Activated T-cell treated with anti-CD3 and anti-CD28 coated beads for 4 hours (primary cell): Measurements from ENCODE around the gene RAB42.
"Not testable (repeated sequence)": the region's sequence is repeated elsewhere in the genome, so short reads cannot be mapped to it uniquely, and the experiment has no call there.

Source experiments
- DNase-seq: peaks from one replicate; pipeline ENCODE4 v3.0.0-alpha.2; 2020

RAB42 gene, protein sequence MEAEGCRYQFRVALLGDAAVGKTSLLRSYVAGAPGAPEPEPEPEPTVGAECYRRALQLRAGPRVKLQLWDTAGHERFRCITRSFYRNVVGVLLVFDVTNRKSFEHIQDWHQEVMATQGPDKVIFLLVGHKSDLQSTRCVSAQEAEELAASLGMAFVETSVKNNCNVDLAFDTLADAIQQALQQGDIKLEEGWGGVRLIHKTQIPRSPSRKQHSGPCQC

GRCh38 chr1:28591708-28592320 lies at the start of gene RAB42:
Gene RAB42 (plus strand): TSS chr1:28592265. CDS start chr1:28592512, 247 bp downstream.
- DNase-seq, result no peak

GRCh38 chr1:28545246-28545628 lies 46.8 kb upstream of the RAB42 start:
- DNase-seq, result no peak

DNA sequence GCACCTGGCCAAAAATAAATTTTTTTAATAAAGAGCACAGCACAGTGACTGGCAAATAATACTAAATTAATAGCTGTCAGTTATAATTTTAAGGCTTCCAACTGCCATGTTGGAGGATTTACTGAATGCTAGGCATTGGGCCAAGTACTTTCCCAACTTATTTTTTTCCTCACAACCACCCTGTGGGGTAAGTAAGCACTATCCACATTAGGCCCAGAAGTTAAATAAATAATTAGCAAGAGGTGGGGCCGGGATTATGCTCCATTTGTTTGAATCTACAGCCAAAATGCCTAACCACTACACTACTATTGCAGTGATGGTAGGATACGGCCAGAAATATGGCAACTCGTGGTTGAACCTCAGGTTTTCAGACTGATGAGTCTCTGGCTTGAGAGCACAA lies 43.7 kb upstream of the RAB42 start:
- no peak for DNase-seq

DNA sequence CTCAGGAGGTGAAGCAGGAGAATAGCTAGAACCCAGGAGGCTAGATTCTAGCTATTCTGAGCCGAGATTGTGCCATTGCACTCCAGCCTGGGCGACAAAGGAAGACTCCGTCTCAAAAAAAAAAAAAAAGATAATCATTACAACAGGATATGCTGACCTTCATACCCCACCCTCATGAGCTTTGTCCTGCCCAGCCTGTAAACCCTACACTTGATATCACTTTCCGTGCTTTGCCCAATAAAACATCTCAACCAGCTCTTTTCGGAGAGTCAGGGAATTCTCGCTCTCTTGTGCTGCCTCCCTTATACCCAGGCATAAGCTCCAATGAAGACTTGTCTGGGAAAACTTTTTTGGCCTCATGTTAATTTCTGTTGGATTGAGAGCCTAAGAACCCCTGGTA lies 40.7 kb upstream of the RAB42 start:
- DNase-seq, result no peak

GRCh38 chr1:28552758-28553663 lies 39.1 kb upstream of the RAB42 start, which contains the start of gene TRNAU1AP:
Gene TRNAU1AP (plus strand): TSS chr1:28553085. CDS start chr1:28553111, 26 bp downstream.
- peak; percentile 97 for DNase-seq

GRCh38 chr1:28560886-28561285 lies 31.2 kb upstream of the RAB42 start:
- no peak for DNase-seq

GRCh38 chr1:28564310-28564709 lies 27.8 kb upstream of the RAB42 start:
- no peak for DNase-seq

- DNase-seq, result no peak
These were observed 27.0 kb upstream of the RAB42 start for GRCh38 chr1:28565040-28565439.

GRCh38 chr1:28565726-28566125 lies 26.3 kb upstream of the RAB42 start:
- DNase-seq, result no peak

GRCh38 chr1:28566931-28567330 lies 25.1 kb upstream of the RAB42 start:
- DNase-seq, result no peak

DNA sequence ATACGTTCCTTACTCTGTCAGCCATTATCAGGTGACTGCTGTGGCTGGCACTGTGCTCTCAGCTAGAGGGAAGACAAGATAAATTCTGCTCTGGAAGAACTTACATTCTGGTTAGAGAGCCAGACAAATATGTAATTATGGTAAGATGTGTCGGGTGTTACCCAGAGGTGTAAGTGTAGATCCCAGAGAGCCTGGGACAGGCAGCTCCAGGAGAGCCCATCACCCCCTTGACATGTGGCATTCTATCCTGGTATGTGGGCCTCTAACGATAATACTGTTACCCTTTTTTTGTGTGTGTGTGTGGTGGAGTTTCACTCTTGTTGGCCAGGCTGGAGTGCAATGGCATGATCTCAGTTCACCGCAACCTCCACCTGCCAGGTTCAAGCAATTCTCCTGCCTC lies 20.2 kb upstream of the RAB42 start:
- no peak for DNase-seq

GRCh38 chr1:28572891-28573290 lies 19.2 kb upstream of the RAB42 start:
- DNase-seq, result not testable (repeated sequence)

- no peak for DNase-seq
These were observed 18.5 kb upstream of the RAB42 start for GRCh38 chr1:28573564-28573963.

GRCh38 chr1:28577052-28577678 lies 14.9 kb upstream of the RAB42 start:
- no peak for DNase-seq

DNA sequence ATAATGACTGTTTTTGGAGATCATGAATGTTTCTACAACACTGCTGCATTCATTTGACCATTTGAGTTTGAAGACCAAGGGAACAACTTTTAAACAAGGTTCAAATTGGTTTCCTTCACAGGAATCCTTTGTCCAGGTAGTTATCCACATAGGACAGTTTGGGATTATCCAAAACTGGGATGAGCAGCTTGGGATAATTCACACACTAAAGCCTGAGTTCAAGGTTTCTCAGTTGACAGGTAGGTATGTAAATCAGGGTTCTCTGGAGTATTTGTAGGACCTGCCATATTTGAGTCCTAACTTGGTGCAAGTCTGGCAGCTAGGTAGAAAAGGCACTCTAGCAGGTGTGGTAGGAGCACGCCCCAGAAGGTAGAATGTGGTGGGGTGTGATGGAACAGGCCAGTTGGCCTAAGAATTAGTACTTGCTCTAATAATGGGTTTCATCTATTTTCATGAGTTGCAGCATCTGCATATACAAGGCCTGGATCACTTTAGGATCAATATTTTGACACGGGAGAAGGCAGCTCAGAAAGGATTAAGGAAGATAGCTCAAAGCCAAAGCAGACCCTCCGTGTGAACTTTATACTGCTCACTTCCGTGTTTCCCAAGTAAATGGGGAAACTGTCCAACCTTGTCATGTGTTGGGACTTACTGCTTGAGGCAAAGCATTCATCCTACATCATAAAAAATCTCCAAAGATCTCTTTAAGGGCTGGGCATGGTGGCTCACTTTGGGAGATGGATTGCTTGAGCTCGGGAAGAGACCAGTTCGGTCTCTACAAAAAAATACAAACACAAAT lies 14.1 kb upstream of the RAB42 start:
- DNase-seq, result no peak

GRCh38 chr1:28578696-28579218 lies 13.3 kb upstream of the RAB42 start:
- no peak for DNase-seq

DNA sequence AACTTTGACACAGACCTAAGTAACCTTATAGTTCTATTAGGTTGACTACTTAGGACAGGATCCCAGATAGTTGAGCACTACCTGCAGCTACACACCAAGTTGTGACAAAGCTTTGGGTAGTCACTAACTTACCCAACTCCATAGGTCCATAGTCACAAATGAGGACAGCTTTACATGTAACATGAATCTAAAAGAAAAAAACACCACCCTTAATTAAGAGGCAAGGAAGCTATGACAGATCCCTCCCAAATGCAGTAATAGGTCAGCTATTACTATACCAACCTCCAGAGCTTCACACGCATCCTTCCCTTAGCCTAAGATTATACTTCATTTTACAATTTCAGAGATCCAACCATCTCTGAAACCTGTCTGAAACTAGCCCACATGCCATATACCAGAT lies 12.7 kb upstream of the RAB42 start:
- no peak for DNase-seq

DNA sequence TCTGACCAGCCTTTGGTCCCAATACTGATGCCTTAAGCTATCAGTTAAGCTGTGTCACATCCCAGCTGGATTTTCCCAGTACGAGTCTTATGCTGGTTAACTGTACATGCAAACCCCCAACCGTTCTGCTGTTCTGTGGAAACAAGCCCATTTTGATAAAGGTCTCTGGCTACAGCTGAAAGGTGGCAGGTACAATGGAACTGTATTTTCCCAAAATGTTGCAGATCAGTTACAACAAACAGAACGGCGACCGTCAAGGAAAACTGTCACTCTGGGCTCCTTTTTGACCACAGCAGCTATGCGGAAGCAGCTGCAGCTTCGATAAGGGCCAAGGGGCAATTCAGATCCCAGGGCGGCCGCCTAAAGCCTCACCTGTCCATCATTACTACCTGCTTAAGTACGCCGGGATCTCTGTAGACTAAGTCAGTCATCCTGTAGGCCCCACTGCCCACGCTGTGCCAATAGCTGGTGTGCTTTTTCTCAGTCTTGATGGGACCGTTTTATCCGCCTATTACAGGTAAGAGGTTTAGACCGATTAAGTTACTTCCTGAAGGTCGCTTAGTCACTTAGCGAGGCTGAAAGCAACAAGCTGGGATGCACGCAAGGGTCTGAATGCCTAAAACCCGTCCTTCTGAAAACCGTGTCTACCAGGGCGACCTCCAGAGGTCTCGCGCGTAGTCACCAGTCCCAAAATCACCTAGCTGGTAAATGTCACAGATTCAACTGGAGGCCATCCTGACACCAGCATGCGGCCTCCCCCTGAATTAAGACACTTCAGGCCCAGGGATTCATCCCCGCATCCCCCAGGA lies 11.1 kb upstream of the RAB42 start:
- peak; percentile 51 for DNase-seq

- peak; percentile 87 for DNase-seq
These were observed 10.4 kb upstream of the RAB42 start for GRCh38 chr1:28581531-28582247.

- DNase-seq, result no peak
These were observed 9.8 kb upstream of the RAB42 start for GRCh38 chr1:28582248-28582615.
